ENCODE measurements around the gene KIAA1958.
"Not testable (repeated sequence)": the region's sequence is repeated elsewhere in the genome, so short reads cannot be mapped to it uniquely, and the experiment has no call there.

DNA sequence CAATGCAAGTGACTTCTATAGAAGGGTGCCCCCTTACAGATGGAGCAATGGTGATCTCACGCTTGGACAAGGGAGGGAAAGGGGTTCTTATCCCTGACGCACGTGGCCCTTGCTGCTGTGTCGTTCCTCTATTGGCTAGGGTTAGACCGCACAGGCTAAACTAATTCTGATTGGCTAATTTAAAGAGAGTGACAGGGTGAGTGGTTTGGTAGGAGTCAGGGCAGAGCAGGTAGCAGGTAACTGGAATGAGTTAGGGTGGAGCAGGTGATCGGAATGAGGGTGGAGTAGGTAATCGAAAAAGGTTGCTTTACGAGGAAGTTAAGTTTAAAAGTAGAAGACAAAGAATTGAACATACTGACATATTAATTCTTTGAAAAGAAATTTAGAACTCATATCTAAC lies 105.2 kb downstream of the KIAA1958 start:
- not testable (repeated sequence) for TF ChIP-seq CTCF (IDR thresholded peaks at IDR 0.05; ENCODE audit: insufficient read depth, low read depth, low read length); EZH2 (IDR thresholded peaks at IDR 0.05; ENCODE audit: insufficient read depth, low read length)

Measured in astrocyte (in vitro differentiated cells and primary cell).